Activated CD8-positive, alpha-beta T cell treated with anti-CD3 and anti-CD28 coated beads for 36 hours (primary cell): ENCODE data around the gene CKAP5. TPM values are rescaled to one million over a fixed set of nuclear protein-coding genes. Genes with fewer than 3 reads are reported as not detected.

Source experiments
- ATAC-seq: fragments of 200-7000 bp; cut with Tn5 transposase; one replicate; pipeline ENCODE4 v1.10.0; 2021; ENCODE audit warnings: mild to moderate bottlenecking, moderate library complexity
- CTCF ChIA-PET: fragments of 350-600 bp; sonication (Branson Sonifier 250); formaldehyde crosslinking; loops from one replicate; lab custom pipeline; 2021; ENCODE audit warnings: antibody characterized with exemption; lab: Charles Lee
- POLR2A ChIA-PET: fragments of 350-600 bp; sonication (Branson Sonifier 250); formaldehyde crosslinking; loops from one replicate; lab custom pipeline; 2021; ENCODE audit warnings: antibody characterized with exemption; lab: Charles Lee
- DNase-seq: peaks from one replicate; pipeline ENCODE4 v3.0.0-alpha.2; 2020
- H3K27ac Mint-ChIP-seq: one replicate; pipeline ENCODE4 v1.8.0; 2021; ENCODE audit warnings: mild to moderate bottlenecking, mixed read lengths
- H3K27me3 Mint-ChIP-seq: one replicate; pipeline ENCODE4 v1.8.0; 2021; ENCODE audit warnings: mixed read lengths
- H3K36me3 Mint-ChIP-seq: one replicate; pipeline ENCODE4 v1.8.0; 2021; ENCODE audit warnings: low read depth, mixed read lengths
- H3K4me1 Mint-ChIP-seq: one replicate; pipeline ENCODE4 v1.8.0; 2021; ENCODE audit warnings: low read depth, mixed read lengths
- H3K4me3 Mint-ChIP-seq: one replicate; pipeline ENCODE4 v1.8.0; 2021; ENCODE audit warnings: mild to moderate bottlenecking, moderate library complexity, mixed read lengths
- H3K9me3 Mint-ChIP-seq: one replicate; pipeline ENCODE4 v1.8.0; 2021; ENCODE audit warnings: mixed read lengths
- intact Hi-C: fragments of 100-400 bp; cut with micrococcal nuclease; formaldehyde crosslinking; loops from one replicate; pipeline ENCODE4 v1.10.0; 2022
- total RNA-seq, 2 experiments: library from RNA; stranded (reverse); gene quantifications; one replicate each; pipeline ENCODE4 v1.2.3, GENCODE V29; 2021
- TF ChIP-seq, protein P1 (sequence below): fragments of 200-600 bp; IDR thresholded peaks from one replicate; pipeline ENCODE4 v1.8.0; 2022; ENCODE audit warnings: antibody characterized with exemption, mild to moderate bottlenecking

CKAP5 gene
- total RNA-seq, 2 experiments from 2014 or later: 137 to 145 TPM

DNA sequence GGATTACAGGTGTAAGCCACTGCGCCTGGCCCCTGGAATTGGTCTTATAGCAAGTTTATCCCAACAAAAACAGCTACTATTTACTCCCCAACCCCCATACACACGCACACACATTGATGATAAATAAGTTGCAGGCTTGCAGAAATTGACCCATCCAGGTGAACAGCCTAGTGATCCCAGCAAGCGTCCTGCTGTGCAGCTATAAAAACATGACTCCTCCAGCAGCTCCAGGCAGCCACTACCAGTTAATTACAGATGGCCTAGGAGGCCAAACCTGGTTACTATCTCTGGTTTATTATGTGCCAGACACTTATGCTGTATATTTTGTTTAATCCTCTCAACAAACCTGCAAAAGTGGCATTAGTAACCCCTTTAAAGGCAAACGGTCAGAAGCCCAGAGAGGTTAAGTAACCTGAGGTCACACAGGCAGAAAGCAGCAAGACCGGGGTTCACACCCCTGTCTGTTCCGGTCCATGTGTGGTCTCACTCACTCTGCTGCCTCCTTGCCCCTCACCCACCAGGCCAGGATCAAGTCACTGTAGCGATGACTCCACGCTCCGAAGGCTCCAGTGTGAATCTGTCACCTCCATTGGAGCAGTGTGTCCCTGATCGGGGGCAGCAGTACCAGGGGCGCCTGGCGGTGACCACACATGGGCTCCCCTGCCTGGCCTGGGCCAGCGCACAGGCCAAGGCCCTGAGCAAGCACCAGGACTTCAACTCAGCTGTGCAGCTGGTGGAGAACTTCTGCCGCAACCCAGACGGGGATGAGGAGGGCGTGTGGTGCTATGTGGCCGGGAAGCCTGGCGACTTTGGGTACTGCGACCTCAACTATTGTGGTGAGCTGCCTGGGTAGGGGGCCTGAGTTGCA lies 120.5 kb downstream of the CKAP5 start:
- Mint-ChIP-seq H3K27me3 (no peaks in the 10 kb centered on the region), H3K36me3 (no peaks in the 10 kb centered on the region), H3K4me3 (no peak overlapping the region), H3K27ac (no peak overlapping the region), H3K4me1 (no peaks in the 10 kb centered on the region), H3K9me3 (no peaks in the 10 kb centered on the region)
- no peak for DNase-seq
- intact Hi-C loops: no loop called here
- CTCF ChIA-PET: no interaction called here
- TF ChIP-seq, protein P1, sequence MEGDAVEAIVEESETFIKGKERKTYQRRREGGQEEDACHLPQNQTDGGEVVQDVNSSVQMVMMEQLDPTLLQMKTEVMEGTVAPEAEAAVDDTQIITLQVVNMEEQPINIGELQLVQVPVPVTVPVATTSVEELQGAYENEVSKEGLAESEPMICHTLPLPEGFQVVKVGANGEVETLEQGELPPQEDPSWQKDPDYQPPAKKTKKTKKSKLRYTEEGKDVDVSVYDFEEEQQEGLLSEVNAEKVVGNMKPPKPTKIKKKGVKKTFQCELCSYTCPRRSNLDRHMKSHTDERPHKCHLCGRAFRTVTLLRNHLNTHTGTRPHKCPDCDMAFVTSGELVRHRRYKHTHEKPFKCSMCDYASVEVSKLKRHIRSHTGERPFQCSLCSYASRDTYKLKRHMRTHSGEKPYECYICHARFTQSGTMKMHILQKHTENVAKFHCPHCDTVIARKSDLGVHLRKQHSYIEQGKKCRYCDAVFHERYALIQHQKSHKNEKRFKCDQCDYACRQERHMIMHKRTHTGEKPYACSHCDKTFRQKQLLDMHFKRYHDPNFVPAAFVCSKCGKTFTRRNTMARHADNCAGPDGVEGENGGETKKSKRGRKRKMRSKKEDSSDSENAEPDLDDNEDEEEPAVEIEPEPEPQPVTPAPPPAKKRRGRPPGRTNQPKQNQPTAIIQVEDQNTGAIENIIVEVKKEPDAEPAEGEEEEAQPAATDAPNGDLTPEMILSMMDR: no peak
- no peak for ATAC-seq
- POLR2A ChIA-PET: no interaction called here

DNA sequence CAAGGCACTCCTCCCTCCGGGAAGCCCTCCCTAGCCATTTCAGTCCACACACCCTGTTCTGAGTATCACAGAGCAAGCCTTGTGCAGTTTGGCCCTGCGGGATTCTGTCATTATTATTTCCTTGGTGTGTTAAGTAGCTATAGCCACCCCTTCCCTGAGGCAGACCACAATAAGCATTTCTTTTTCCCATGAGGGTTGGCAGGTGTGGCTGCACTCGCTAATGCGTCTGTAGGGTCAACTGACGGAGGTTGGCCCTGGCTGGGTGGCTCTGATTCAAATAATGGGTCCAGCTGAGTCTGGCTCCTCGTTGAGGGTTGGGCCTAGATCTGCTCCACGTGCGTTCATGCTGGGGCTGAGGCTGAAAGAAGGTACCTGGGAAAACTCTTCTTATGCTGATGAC lies 122.0 kb downstream of the CKAP5 start:
- H3K27ac Mint-ChIP-seq: no peak overlapping the region
- no peaks in the 10 kb centered on the region for H3K4me1 Mint-ChIP-seq
- no peaks in the 10 kb centered on the region for H3K27me3 Mint-ChIP-seq
- POLR2A ChIA-PET: no interaction called here
- CTCF ChIA-PET: no interaction called here
- intact Hi-C loops: no loop called here
- DNase-seq (no peak), ATAC-seq (no peak)
- H3K36me3 Mint-ChIP-seq: no peaks in the 10 kb centered on the region
- TF ChIP-seq, protein P1: no peak
- H3K9me3 Mint-ChIP-seq: no peaks in the 10 kb centered on the region
- H3K4me3 Mint-ChIP-seq: no peak overlapping the region

DNA sequence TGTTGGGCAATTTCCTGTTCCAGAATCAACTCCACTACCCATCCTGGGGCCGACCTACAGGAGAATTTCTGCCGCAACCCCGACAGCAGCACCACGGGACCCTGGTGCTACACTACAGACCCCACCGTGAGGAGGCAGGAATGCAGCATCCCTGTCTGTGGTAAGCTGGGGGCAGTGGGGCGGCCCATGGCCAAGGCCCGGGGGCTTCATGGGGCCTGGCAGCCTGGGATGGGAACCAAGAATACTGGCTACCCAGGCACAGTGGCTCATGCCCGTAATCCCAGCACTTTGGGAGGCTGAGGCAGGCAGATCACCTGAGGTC lies 122.8 kb downstream of the CKAP5 start:
- Mint-ChIP-seq H3K27me3 (no peaks in the 10 kb centered on the region), H3K9me3 (no peaks in the 10 kb centered on the region), H3K4me3 (no peak overlapping the region), H3K4me1 (peaks cover 3% of the 10 kb centered on the region), H3K36me3 (no peaks in the 10 kb centered on the region), H3K27ac (no peak overlapping the region)
- DNase-seq: no peak
- TF ChIP-seq, protein P1: no peak
- CTCF ChIA-PET: no interaction called here
- no peak for ATAC-seq
- intact Hi-C loops: no loop called here
- POLR2A ChIA-PET: no interaction called here

DNA sequence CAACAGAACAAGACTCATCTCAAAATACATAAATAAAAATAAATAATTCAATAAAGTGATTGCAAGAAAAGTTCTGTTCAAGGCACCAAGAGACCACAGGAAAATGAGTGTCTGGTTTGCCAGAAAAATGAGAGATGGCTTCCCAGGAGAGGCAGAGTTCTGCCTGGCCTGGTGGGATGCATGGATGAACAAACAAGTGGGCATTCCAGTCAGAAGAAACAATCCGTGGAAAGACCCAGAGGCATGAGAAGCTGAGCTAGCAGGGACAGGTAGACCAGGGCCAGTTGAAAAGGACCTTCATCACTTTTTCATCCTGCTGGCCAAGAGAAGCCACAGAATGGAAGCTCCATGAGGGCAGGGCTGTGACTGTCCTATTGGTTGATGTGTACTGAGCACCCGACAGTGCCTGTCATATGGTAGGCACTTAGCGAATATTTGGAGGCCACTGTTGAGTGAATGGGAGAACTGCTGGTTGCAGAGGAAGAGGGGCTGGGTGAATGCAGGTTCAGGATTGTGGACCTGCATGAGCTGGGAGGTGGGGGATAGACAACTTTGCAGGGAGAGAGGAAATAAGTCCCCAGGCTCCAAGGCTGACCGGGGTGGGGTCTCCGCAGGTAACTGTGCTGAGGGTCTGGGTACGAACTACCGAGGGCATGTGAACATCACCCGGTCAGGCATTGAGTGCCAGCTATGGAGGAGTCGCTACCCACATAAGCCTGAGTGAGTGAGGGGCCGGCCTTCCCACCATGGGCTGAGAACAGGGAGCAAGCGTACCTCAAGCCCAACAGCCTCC lies 123.3 kb downstream of the CKAP5 start:
- ChIA-PET CTCF (no interaction called here), POLR2A (no interaction called here)
- ATAC-seq (no peak), DNase-seq (no peak)
- no peaks in the 10 kb centered on the region for H3K36me3 Mint-ChIP-seq
- no peaks in the 10 kb centered on the region for H3K9me3 Mint-ChIP-seq
- no peak overlapping the region for H3K4me3 Mint-ChIP-seq
- H3K4me1 Mint-ChIP-seq: peaks cover 6% of the 10 kb centered on the region
- H3K27me3 Mint-ChIP-seq: no peaks in the 10 kb centered on the region
- TF ChIP-seq, protein P1: no peak
- H3K27ac Mint-ChIP-seq: no peak overlapping the region
- intact Hi-C loops: no loop called here

DNA sequence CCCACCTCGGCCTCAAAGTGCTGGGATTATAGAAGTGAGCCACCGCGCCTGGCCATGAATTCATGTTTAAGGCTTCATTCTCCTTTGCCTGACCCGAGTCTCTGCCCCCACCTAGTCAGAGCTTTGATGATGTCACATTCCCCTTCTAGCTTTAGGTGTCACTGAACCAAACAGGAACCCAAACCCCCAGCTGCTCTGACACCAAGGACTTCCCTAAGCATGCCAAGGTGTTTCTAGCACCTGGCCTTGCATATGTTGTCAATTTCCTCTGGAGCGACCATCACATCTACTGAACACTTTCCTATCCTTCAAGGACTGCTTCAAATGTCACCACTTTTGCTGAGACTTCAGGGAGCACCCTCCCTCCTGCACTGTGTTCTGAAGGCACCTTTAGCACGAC lies 124.8 kb downstream of the CKAP5 start:
- ATAC-seq (no peak), DNase-seq (no peak)
- intact Hi-C loops: no loop called here
- Mint-ChIP-seq H3K4me1 (peaks cover 6% of the 10 kb centered on the region), H3K4me3 (no peak overlapping the region), H3K36me3 (no peaks in the 10 kb centered on the region), H3K9me3 (no peaks in the 10 kb centered on the region), H3K27ac (no peak overlapping the region), H3K27me3 (no peaks in the 10 kb centered on the region)
- ChIA-PET CTCF (no interaction called here), POLR2A (no interaction called here)
- TF ChIP-seq, protein P1: no peak
